Esophagus squamous epithelium (tissue), 4 donors: Measurements from ENCODE around the gene VRK2.

Source experiments
- CTCF ChIP-seq, 6 experiments: fragments of 450-650 bp in 4 of 6; fragments of 200-600 bp in 2 of 6; sonication (generic) in 2 of 6; IDR thresholded peaks; one replicate each; pipeline ENCODE4 v1.5.1; 2016 to 2019; ENCODE audit warnings: antibody characterized with exemption in 6 of 6, mild to moderate bottlenecking in 4 of 6, moderate library complexity in 4 of 6
- POLR2A ChIP-seq, 4 donors: fragments of 450-650 bp; IDR thresholded peaks; one replicate each; pipeline ENCODE4 v1.6.1; 2017; ENCODE audit warnings: antibody characterized with exemption in 4 of 4, mild to moderate bottlenecking in 4 of 4, moderate library complexity in 3 of 4

GRCh38 chr2:58070765-58071164, 24.2 kb downstream of the VRK2 start:
- TF ChIP-seq CTCF (IDR thresholded peaks at IDR 0.05) (no peak), POLR2A (IDR thresholded peaks at IDR 0.05) (no peak)
